GM12878 (cell line): ENCODE data around the gene NSDHL.

Experiments
- TF ChIP-seq, protein P1 (sequence below), 3 experiments: IDR thresholded peaks in 2 of 3; conservative IDR thresholded peaks in 1 of 3; 2 replicates each; pipeline ENCODE4 v1.5.1; 2011; ENCODE audit warnings: low read depth in 3 of 3, low read length in 3 of 3, mild to moderate bottlenecking in 3 of 3, control low read depth in 2 of 3, moderate library complexity in 2 of 3, inconsistent platforms in 1 of 3, mixed read lengths in 1 of 3; ENCODE audit not compliant: control insufficient read depth in 2 of 3, insufficient read depth in 1 of 3; ENCODE audit errors: extremely low read depth in 1 of 3
- TF ChIP-seq, protein P2 (sequence below): IDR thresholded peaks from 2 replicates; pipeline ENCODE4 v1.6.1; 2011; ENCODE audit warnings: low read depth, mild to moderate bottlenecking, low read length, moderate library complexity, borderline replicate concordance; ENCODE audit errors: extremely low read depth

DNA sequence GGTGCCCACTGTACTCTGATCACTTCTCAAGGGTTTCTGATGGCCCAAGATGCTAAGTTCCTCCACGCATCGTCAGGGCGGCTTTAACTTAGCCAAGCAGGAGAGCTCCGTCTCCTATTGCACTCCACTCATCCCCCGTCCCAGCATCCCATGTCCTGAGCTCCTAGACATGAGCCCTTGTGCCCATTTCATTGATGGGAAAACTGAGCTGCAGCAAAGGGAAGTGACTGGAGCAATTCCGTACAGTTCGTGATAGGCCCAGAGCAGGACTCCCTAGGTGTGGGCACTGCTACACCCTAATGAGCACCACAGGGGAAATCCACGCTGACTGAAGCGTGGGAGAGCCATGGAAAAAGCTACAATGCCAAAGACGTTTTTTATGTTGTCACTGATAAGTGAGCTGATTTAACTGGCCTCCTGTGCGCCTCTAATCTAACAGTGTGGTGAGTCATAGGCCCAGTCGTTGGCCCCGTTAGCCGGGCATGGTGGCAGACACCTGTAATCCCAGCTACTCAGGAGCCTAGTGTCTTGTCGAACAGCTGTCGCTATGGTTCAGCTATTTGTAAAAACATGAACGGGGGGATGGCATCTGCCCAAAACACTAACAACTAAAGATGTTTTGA is 14.9 kb downstream of the NSDHL start:
- TF ChIP-seq, protein P1, sequence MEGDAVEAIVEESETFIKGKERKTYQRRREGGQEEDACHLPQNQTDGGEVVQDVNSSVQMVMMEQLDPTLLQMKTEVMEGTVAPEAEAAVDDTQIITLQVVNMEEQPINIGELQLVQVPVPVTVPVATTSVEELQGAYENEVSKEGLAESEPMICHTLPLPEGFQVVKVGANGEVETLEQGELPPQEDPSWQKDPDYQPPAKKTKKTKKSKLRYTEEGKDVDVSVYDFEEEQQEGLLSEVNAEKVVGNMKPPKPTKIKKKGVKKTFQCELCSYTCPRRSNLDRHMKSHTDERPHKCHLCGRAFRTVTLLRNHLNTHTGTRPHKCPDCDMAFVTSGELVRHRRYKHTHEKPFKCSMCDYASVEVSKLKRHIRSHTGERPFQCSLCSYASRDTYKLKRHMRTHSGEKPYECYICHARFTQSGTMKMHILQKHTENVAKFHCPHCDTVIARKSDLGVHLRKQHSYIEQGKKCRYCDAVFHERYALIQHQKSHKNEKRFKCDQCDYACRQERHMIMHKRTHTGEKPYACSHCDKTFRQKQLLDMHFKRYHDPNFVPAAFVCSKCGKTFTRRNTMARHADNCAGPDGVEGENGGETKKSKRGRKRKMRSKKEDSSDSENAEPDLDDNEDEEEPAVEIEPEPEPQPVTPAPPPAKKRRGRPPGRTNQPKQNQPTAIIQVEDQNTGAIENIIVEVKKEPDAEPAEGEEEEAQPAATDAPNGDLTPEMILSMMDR (IDR thresholded peaks at IDR 0.05 in 2 of 3, conservative IDR thresholded peaks at IDR 0.05 in 1 of 3; ENCODE audit: control insufficient read depth in 2 of 3, extremely low read depth in 1 of 3, insufficient read depth in 1 of 3, low read depth in 3 of 3, low read length in 3 of 3): no peak
- TF ChIP-seq, protein P2, sequence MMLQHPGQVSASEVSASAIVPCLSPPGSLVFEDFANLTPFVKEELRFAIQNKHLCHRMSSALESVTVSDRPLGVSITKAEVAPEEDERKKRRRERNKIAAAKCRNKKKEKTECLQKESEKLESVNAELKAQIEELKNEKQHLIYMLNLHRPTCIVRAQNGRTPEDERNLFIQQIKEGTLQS: no peak
